ENCODE data around the gene TLE1.
"Not testable (repeated sequence)": the region's sequence is repeated elsewhere in the genome, so short reads cannot be mapped to it uniquely, and the experiment has no call there.

The TLE1 gene

DNA sequence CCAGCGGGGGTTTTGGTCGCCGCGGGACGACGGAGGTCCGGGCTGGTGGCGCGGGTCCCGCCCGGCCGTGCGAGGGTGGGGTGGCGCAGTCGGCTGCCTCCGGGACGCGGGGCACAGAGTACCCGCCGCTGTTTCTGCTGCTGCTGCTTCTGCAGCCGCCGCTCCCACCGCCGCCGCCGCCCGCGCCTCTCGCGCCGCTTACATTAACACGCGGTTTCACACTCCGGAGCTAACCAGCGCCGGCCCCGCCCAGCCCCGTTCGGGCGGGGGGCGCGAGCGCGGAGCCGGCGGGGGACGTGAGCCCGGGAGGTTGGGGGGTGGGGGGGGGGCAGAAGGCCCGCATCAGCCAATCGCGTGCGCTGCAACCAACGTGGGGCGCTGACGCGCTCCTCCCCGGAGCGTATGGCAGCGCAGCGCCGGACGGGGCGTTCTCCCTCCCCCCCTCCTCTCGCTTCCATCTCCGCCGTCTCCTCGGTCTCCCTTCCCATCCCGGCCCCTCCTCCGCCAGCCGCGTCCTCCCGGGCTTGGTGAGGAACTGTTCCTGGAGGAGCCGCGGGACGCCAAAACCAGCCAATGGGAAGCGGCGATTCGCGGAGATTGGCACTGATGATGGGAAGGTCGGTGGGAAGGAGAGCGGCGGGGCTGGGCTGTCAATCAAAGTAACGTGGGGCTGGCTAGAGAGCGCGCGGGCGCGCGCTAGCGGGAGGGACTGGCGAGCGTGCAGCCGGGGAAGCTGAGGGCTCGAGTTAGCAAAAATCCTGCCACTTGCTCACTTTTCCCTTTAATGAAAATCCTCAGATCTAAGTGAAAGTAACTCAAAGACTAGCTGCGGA lies at the start of gene TLE1:
Gene TLE1, minus strand, starts transcription at position 205 of the 833 bp plus-strand sequence. CDS start 1,307 bp downstream, outside the sequence.
- no peak for FAIRE-seq

DNA sequence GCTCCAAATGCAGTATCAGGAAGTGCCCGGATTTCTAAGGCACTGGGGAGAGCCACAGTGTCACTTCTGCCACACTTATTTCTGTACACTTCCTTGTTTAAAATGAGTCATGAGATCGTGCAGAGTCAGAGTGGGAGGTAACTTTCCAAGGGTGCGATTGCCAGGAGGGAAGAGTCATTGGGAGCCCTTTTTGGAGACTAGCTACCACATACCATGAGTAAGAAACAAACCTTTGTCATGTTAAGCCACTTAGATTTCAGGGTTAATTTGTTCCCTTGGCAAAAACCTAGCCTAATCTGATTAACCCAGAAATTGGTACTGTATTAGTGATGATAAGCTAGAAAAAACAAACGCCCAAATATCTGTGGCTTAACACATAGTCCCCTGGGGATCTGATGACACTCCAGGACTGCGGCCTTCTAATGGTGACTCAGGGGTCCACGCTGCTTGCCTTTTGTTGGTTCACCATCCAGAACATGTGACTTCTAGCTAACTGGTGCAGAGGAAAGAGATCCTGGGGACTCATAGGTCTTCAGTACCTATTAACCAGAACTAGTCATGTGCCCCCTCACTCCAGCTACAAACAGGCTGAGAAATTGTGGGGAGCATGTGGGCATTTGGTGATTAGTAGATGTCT lies 48.6 kb upstream of the TLE1 start:
- no peak for DNase-seq (ENCODE audit: insufficient read length, low spot score)
- TF ChIP-seq, protein P1, sequence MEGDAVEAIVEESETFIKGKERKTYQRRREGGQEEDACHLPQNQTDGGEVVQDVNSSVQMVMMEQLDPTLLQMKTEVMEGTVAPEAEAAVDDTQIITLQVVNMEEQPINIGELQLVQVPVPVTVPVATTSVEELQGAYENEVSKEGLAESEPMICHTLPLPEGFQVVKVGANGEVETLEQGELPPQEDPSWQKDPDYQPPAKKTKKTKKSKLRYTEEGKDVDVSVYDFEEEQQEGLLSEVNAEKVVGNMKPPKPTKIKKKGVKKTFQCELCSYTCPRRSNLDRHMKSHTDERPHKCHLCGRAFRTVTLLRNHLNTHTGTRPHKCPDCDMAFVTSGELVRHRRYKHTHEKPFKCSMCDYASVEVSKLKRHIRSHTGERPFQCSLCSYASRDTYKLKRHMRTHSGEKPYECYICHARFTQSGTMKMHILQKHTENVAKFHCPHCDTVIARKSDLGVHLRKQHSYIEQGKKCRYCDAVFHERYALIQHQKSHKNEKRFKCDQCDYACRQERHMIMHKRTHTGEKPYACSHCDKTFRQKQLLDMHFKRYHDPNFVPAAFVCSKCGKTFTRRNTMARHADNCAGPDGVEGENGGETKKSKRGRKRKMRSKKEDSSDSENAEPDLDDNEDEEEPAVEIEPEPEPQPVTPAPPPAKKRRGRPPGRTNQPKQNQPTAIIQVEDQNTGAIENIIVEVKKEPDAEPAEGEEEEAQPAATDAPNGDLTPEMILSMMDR (IDR thresholded peaks at IDR 0.05; ENCODE audit: insufficient read depth, missing control alignments): no peak
- FAIRE-seq: no peak

More for the DNA sequence above, at the start of gene TLE1:
- DNase-seq (ENCODE audit: insufficient read length, low spot score): peak; percentile 81
- TF ChIP-seq, protein P1 (IDR thresholded peaks at IDR 0.05; ENCODE audit: insufficient read depth, missing control alignments): no peak

DNA sequence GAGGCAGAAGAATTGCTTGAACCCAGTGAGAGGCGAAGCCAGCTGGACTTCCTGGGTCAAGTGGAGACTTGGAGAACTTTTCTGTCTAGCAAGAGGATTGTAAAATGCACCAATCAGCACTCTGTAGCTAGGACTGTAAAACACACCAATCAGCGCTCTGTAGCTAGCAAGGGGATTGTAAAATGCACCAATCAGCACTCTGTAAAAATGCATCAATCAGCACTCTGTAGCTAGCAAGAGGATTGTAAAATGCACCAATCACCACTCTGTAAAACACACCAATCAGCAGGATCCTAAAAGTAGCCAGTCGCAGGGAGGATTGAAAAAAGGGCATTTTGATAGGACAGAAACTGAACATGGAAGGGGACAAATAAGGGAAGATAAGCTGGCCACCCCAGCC lies 41.2 kb upstream of the TLE1 start:
- FAIRE-seq; DNase-seq (ENCODE audit: insufficient read length, low spot score): not testable (repeated sequence)

DNA sequence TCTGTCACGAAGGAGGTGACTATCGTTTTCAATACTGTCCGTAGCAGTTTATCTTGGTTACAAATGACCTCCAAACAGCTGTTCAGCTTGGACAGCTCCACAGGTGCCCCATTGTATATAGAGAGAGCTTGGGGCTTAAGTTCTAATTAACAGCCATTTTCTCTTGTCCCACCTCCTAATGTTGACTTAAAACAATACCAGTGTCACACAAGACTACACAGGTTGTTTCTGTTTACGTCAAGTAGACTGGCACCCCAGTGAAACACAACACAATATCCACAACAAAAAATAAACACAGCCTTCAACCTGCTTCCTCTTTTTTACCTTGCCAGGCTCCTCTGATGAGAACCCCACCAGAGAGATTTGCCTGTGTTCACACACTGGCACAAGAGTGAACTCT lies 39.8 kb upstream of the TLE1 start:
- TF ChIP-seq, protein P1 (IDR thresholded peaks at IDR 0.05; ENCODE audit: insufficient read depth, missing control alignments): no peak
- DNase-seq (ENCODE audit: insufficient read length, low spot score) (no peak), FAIRE-seq (no peak)

DNA sequence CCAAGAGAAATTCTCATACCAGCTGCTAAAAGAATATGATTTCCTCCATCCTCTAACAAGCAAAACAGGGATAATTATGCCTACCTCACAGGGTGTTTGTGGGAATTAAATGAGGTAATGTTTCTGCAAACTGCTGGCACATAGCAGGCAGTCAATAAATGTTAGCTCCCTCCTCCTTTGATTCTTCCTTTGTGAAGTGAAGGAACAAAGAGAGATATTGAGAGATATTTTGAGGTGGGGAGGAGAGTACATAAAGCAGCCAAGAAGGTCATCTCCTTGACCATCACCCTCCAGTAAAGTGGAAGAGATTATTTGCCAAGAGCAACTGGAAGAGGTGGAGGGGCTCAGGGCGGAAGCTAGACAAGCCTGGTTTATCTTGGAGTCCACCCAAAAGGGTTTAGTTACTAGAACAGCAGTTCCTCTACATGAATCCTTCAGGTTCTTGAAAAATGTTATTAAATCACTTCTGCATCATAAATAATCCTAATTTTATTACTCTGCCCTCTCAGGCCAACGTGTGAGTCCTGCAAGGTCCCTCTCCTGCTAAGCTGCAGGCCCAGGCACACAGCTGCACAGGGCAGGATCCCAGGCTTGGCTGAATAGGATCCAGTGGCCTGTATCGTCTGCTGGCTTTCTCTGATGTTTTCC lies 35.0 kb upstream of the TLE1 start:
- no peak for DNase-seq (ENCODE audit: insufficient read length, low spot score)
- no peak for FAIRE-seq
- TF ChIP-seq, protein P1 (IDR thresholded peaks at IDR 0.05; ENCODE audit: insufficient read depth, missing control alignments): no peak

DNA sequence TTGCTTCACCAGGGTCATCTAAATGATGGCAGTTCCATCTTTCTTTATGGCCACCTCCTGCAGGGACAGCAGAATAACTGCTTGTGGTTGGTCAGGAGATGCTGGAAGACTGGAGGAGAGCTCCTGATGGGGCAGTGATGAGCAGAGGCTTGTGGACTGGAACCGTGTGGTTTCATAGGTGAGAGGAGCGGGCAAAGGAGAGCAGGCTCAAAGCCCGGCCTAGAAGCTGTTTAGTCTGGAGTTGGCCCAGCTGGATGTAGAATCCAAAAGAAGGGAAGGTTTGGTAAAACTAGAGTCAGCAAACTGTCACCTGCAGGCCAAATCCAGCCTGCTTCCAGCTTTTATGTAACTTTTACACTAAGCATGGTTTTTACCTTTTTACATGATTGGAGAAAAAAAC lies 32.9 kb upstream of the TLE1 start:
- FAIRE-seq (no peak), DNase-seq (ENCODE audit: insufficient read length, low spot score) (no peak)
- TF ChIP-seq, protein P1 (IDR thresholded peaks at IDR 0.05; ENCODE audit: insufficient read depth, missing control alignments): no peak

DNA sequence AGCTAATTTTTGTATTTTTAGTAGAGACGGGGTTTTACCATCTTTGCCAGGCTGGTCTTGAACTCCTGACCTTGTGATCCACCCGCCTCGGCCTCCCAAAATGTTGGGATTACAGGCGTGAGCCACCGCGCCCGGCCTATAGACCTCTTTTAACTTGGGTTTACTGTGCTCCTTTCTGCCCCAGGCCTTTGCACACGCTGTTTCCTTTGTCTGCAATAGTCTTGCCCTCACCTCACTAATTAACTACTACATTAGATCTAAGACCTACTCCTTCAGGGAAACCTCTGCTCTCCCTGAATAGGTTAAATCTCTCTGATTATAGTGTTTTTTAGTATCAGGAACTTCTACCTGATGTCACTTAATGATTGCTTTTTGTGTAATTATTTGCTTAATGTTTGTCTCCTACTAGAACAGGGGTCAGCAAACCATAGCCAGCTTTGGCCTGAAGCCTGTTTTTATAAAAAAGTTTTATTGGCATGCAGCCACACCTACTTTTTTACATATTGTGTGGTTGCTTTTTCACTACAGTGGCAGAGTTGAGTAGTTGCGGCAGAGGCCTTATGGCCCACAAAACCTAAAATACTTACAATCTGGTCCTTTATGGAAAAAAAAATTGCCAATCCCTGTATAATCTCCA lies 31.2 kb upstream of the TLE1 start:
- no peak for FAIRE-seq
- TF ChIP-seq, protein P1 (IDR thresholded peaks at IDR 0.05; ENCODE audit: insufficient read depth, missing control alignments): no peak
- DNase-seq (ENCODE audit: insufficient read length, low spot score): no peak

Measured in D721Med (cell line).